SU-DHL-6 (cell line): Measurements from ENCODE around the gene SRPRB.

ENCODE experiments used
- H2AFZ ChIP-seq: fragments of 200-600 bp; sonication (generic); 2 replicates; pipeline ENCODE4 v1.6.1; 2014; ENCODE audit warnings: low read depth, mild to moderate bottlenecking, moderate library complexity, mixed read lengths, antibody characterized with exemption, low read length; ENCODE audit not compliant: severe bottlenecking
- H3F3A ChIP-seq: fragments of 200-600 bp; shearing (Covaris generic); 2 replicates; pipeline ENCODE4 v1.6.0; 2016; ENCODE audit warnings: antibody characterized with exemption, mild to moderate bottlenecking; ENCODE audit not compliant: insufficient read depth
- H3K27ac ChIP-seq: fragments of 200-600 bp; sonication (generic); 2 replicates; pipeline ENCODE4 v1.5.1; 2016; ENCODE audit warnings: low read depth, mild to moderate bottlenecking, low read length, moderate library complexity, mixed read lengths
- H3K27me3 ChIP-seq: fragments of 200-600 bp; sonication (generic), shearing (Covaris generic); 2 replicates; pipeline ENCODE4 v1.6.0; 2014; ENCODE audit warnings: mild to moderate bottlenecking, low read length
- H3K36me3 ChIP-seq: fragments of 200-600 bp; sonication (generic); 2 replicates; pipeline ENCODE4 v1.6.1; 2014; ENCODE audit warnings: mild to moderate bottlenecking, low read length, mixed read lengths
- H3K4me2 ChIP-seq: fragments of 300-600, 200-600 bp; shearing (Covaris generic), sonication (generic); 2 replicates; pipeline ENCODE4 v1.6.0; 2014; ENCODE audit warnings: low read length, low read depth, mild to moderate bottlenecking; ENCODE audit not compliant: poor library complexity, severe bottlenecking
- H3K4me3 ChIP-seq: fragments of 200-600 bp; sonication (generic); 2 replicates; pipeline ENCODE4 v1.5.1; 2014; ENCODE audit warnings: antibody characterized with exemption, low read length, mild to moderate bottlenecking, mixed read lengths; ENCODE audit not compliant: insufficient read depth, poor library complexity, severe bottlenecking
- H3K79me2 ChIP-seq: fragments of 200-600 bp; sonication (generic); 2 replicates; pipeline ENCODE4 v1.6.1; 2014; ENCODE audit warnings: mild to moderate bottlenecking, low read length, moderate library complexity; ENCODE audit not compliant: insufficient read depth
- H3K9ac ChIP-seq: fragments of 200-600 bp; sonication (generic); 2 replicates; pipeline ENCODE4 v1.7.0; 2014; ENCODE audit warnings: mild to moderate bottlenecking, low read length
- H3K9me2 ChIP-seq: fragments of 200-600 bp; sonication (generic); replicated peaks from 2 replicates; pipeline ENCODE4 v1.6.1; 2014; ENCODE audit warnings: low read length; ENCODE audit not compliant: insufficient read depth
- H3K9me3 ChIP-seq: fragments of 200-600 bp; sonication (generic); 2 replicates; pipeline ENCODE4 v1.6.1; 2014; ENCODE audit warnings: low read length, mixed read lengths; ENCODE audit not compliant: insufficient read depth
- H4K20me1 ChIP-seq: fragments of 200-600 bp; sonication (generic); 2 replicates; pipeline ENCODE4 v1.6.1; 2014; ENCODE audit warnings: low read depth, mild to moderate bottlenecking, antibody characterized with exemption, low read length, moderate library complexity, mixed read lengths
- EZH2phosphoT487 ChIP-seq: fragments of 200-600 bp; sonication (generic), shearing (Covaris generic); conservative IDR thresholded peaks from 2 replicates; pipeline ENCODE4 v1.6.1; 2018; ENCODE audit warnings: mild to moderate bottlenecking, antibody characterized with exemption, low read length, moderate library complexity, mixed read lengths
- TF ChIP-seq, protein P1 (sequence below): fragments of 200-600 bp; sonication (generic); IDR thresholded peaks from one replicate; pipeline ENCODE4 v1.5.1; 2017; ENCODE audit warnings: antibody characterized with exemption, mild to moderate bottlenecking, low read length, moderate library complexity; ENCODE audit not compliant: insufficient read depth, poor library complexity, severe bottlenecking

Gene SRPRB

GRCh38 chr3:133832802-133833144 lies 27.2 kb downstream of the SRPRB start:
- Histone ChIP-seq H3K9me3 (no peaks in the 10 kb centered on the region), H3K27ac (no peak overlapping the region), H3K9me2 (no peaks in the 10 kb centered on the region), H3K79me2 (no peaks in the 10 kb centered on the region), H2AFZ (no peak overlapping the region), H3K9ac (no peak overlapping the region), H3F3A (no peaks in the 10 kb centered on the region), H4K20me1 (no peaks in the 10 kb centered on the region), H3K27me3 (no peaks in the 10 kb centered on the region), H3K4me2 (no peak overlapping the region), H3K4me3 (no peak overlapping the region), H3K36me3 (no peaks in the 10 kb centered on the region)
- no peak for TF ChIP-seq EZH2phosphoT487
- TF ChIP-seq, protein P1, sequence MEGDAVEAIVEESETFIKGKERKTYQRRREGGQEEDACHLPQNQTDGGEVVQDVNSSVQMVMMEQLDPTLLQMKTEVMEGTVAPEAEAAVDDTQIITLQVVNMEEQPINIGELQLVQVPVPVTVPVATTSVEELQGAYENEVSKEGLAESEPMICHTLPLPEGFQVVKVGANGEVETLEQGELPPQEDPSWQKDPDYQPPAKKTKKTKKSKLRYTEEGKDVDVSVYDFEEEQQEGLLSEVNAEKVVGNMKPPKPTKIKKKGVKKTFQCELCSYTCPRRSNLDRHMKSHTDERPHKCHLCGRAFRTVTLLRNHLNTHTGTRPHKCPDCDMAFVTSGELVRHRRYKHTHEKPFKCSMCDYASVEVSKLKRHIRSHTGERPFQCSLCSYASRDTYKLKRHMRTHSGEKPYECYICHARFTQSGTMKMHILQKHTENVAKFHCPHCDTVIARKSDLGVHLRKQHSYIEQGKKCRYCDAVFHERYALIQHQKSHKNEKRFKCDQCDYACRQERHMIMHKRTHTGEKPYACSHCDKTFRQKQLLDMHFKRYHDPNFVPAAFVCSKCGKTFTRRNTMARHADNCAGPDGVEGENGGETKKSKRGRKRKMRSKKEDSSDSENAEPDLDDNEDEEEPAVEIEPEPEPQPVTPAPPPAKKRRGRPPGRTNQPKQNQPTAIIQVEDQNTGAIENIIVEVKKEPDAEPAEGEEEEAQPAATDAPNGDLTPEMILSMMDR = no peak

GRCh38 chr3:133833267-133833666 lies 27.7 kb downstream of the SRPRB start:
- Histone ChIP-seq H3K36me3 (no peaks in the 10 kb centered on the region), H3K27me3 (no peaks in the 10 kb centered on the region), H4K20me1 (no peaks in the 10 kb centered on the region), H3K79me2 (no peaks in the 10 kb centered on the region), H3K4me3 (no peak overlapping the region), H3K27ac (no peak overlapping the region), H3K9me2 (no peaks in the 10 kb centered on the region), H3K4me2 (no peak overlapping the region), H3K9ac (no peak overlapping the region), H2AFZ (no peak overlapping the region), H3F3A (no peaks in the 10 kb centered on the region), H3K9me3 (no peaks in the 10 kb centered on the region)
- TF ChIP-seq, protein P1 = no peak
- TF ChIP-seq EZH2phosphoT487 = no peak

DNA sequence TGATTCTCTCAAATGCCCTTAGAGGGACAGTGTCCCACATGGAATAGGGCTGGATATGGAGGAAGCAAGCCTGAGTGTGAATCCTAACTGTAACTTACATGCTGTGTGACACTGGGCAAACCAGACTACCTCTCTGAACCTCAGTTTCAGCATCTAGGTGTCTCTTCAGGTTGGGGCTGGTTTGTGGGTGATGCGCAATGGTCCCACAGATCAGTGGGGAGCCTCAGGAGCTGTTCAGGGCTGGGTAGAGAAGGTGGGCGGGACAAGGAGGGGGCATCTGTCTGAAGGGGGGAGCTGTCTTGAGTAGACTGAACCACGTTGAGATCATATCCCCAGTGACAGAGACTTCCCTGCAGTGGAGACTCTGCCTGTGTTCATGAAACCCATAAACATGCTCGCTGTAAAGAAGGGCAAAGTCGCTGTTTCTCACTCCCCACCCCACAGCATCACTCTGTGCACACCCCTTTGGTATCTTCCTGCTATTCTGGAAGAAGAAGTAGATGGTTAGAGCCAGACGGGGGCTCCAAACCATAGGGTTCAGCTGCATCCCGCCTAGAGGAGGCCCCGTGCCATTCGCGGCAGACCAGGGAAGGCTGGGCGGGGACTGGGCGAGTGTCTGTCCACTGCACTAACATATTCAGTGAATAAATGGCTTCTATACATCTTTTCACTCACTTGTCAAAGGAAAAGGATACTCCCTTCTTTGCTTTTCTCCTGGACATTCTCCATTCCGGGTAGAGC lies 28.4 kb downstream of the SRPRB start:
- no peak overlapping the region for H2AFZ ChIP-seq
- H3K27me3 ChIP-seq = no peaks in the 10 kb centered on the region
- no peak overlapping the region for H3K9ac ChIP-seq
- no peaks in the 10 kb centered on the region for H3F3A ChIP-seq
- TF ChIP-seq, protein P1 = no peak
- no peak for TF ChIP-seq EZH2phosphoT487
- no peaks in the 10 kb centered on the region for H3K9me2 ChIP-seq
- no peaks in the 10 kb centered on the region for H3K79me2 ChIP-seq
- no peaks in the 10 kb centered on the region for H4K20me1 ChIP-seq
- no peaks in the 10 kb centered on the region for H3K9me3 ChIP-seq
- no peak overlapping the region for H3K4me3 ChIP-seq
- H3K36me3 ChIP-seq = no peaks in the 10 kb centered on the region
- no peak overlapping the region for H3K27ac ChIP-seq
- H3K4me2 ChIP-seq = no peak overlapping the region
